ENCODE data around the gene PODXL. TPM values are rescaled to one million over a fixed set of nuclear protein-coding genes. Genes with fewer than 3 reads are reported as not detected.
"Not testable (repeated sequence)": the region's sequence is repeated elsewhere in the genome, so short reads cannot be mapped to it uniquely, and the experiment has no call there.

PODXL gene
- polyA plus RNA-seq, 1 donor = 26.9 TPM

- Histone ChIP-seq H3K27me3 (ENCODE audit: control insufficient read depth, insufficient read depth, low read length) (no peaks in the 10 kb centered on the region), H3K9me3 (ENCODE audit: control insufficient read depth, low read depth, low read length) (no peaks in the 10 kb centered on the region), H3K4me3 (ENCODE audit: low read length) (no peak overlapping the region), H3K27ac (ENCODE audit: low read length) (no peak overlapping the region), H3K36me3 (ENCODE audit: control insufficient read depth, insufficient read depth, low read length) (peaks cover 55% of the 10 kb centered on the region), H3K4me1 (ENCODE audit: control insufficient read depth, insufficient read depth, low read length) (no peaks in the 10 kb centered on the region)
- no CpG with 5 or more reads among the region's 4 CpGs for WGBS (ENCODE audit: insufficient coverage, low lambda C conversion rate)
- DNase-seq = no peak
Observed at GRCh38 chr7:131471250-131472004, 85.0 kb downstream of the PODXL start.

GRCh38 chr7:131467788-131468187 is 88.6 kb downstream of the PODXL start:
- H3K36me3 ChIP-seq (ENCODE audit: control insufficient read depth, insufficient read depth, low read length) = peaks cover 49% of the 10 kb centered on the region
- no peak for DNase-seq
- 86% methylated on average over 1 of the region's 5 CpGs for WGBS (ENCODE audit: insufficient coverage, low lambda C conversion rate)
- no peaks in the 10 kb centered on the region for H3K9me3 ChIP-seq (ENCODE audit: control insufficient read depth, low read depth, low read length)
- H3K27me3 ChIP-seq (ENCODE audit: control insufficient read depth, insufficient read depth, low read length) = no peaks in the 10 kb centered on the region
- no peak overlapping the region for H3K4me3 ChIP-seq (ENCODE audit: low read length)
- no peak overlapping the region for H3K27ac ChIP-seq (ENCODE audit: low read length)
- H3K4me1 ChIP-seq (ENCODE audit: control insufficient read depth, insufficient read depth, low read length) = no peaks in the 10 kb centered on the region

GRCh38 chr7:131466735-131467365 is 89.6 kb downstream of the PODXL start:
- DNase-seq = no peak
- 92% methylated on average over 4 of the region's 12 CpGs for WGBS (ENCODE audit: insufficient coverage, low lambda C conversion rate)
- no peaks in the 10 kb centered on the region for H3K9me3 ChIP-seq (ENCODE audit: control insufficient read depth, low read depth, low read length)
- H3K4me1 ChIP-seq (ENCODE audit: control insufficient read depth, insufficient read depth, low read length) = no peaks in the 10 kb centered on the region
- H3K27ac ChIP-seq (ENCODE audit: low read length) = no peak overlapping the region
- H3K4me3 ChIP-seq (ENCODE audit: low read length) = no peak overlapping the region
- H3K36me3 ChIP-seq (ENCODE audit: control insufficient read depth, insufficient read depth, low read length) = peaks cover 49% of the 10 kb centered on the region
- H3K27me3 ChIP-seq (ENCODE audit: control insufficient read depth, insufficient read depth, low read length) = no peaks in the 10 kb centered on the region

GRCh38 chr7:131462715-131463114 is 93.7 kb downstream of the PODXL start:
- not testable (repeated sequence) for H3K4me1 ChIP-seq (ENCODE audit: control insufficient read depth, insufficient read depth, low read length); H3K4me3 ChIP-seq (ENCODE audit: low read length); H3K27ac ChIP-seq (ENCODE audit: low read length); H3K27me3 ChIP-seq (ENCODE audit: control insufficient read depth, insufficient read depth, low read length); DNase-seq; H3K9me3 ChIP-seq (ENCODE audit: control insufficient read depth, low read depth, low read length)
- H3K36me3 ChIP-seq (ENCODE audit: control insufficient read depth, insufficient read depth, low read length) = peaks cover 29% of the 10 kb centered on the region

GRCh38 chr7:131462059-131462458 is 94.4 kb downstream of the PODXL start:
- H3K27ac ChIP-seq (ENCODE audit: low read length) = no peak overlapping the region
- H3K4me1 ChIP-seq (ENCODE audit: control insufficient read depth, insufficient read depth, low read length) = no peaks in the 10 kb centered on the region
- WGBS (ENCODE audit: insufficient coverage, low lambda C conversion rate) = 100% methylated on average over 2 of the region's 3 CpGs
- H3K36me3 ChIP-seq (ENCODE audit: control insufficient read depth, insufficient read depth, low read length) = peaks cover 23% of the 10 kb centered on the region
- no peak for DNase-seq
- no peaks in the 10 kb centered on the region for H3K9me3 ChIP-seq (ENCODE audit: control insufficient read depth, low read depth, low read length)
- no peak overlapping the region for H3K4me3 ChIP-seq (ENCODE audit: low read length)
- no peaks in the 10 kb centered on the region for H3K27me3 ChIP-seq (ENCODE audit: control insufficient read depth, insufficient read depth, low read length)

GRCh38 chr7:131459256-131459655 is 97.2 kb downstream of the PODXL start:
- no peaks in the 10 kb centered on the region for H3K9me3 ChIP-seq (ENCODE audit: control insufficient read depth, low read depth, low read length)
- H3K27me3 ChIP-seq (ENCODE audit: control insufficient read depth, insufficient read depth, low read length) = no peaks in the 10 kb centered on the region
- H3K4me1 ChIP-seq (ENCODE audit: control insufficient read depth, insufficient read depth, low read length) = no peaks in the 10 kb centered on the region
- peak in 1 of 2 donors; percentile 9 for DNase-seq
- H3K36me3 ChIP-seq (ENCODE audit: control insufficient read depth, insufficient read depth, low read length) = peaks cover 21% of the 10 kb centered on the region
- no peak overlapping the region for H3K4me3 ChIP-seq (ENCODE audit: low read length)
- no peak overlapping the region for H3K27ac ChIP-seq (ENCODE audit: low read length)
- no CpG with 5 or more reads among the region's 1 CpG for WGBS (ENCODE audit: insufficient coverage, low lambda C conversion rate)

GRCh38 chr7:131456338-131456737 is 100.1 kb downstream of the PODXL start:
- no peak for DNase-seq
- Histone ChIP-seq H3K36me3 (ENCODE audit: control insufficient read depth, insufficient read depth, low read length) (peaks cover 9% of the 10 kb centered on the region), H3K9me3 (ENCODE audit: control insufficient read depth, low read depth, low read length) (no peaks in the 10 kb centered on the region), H3K27me3 (ENCODE audit: control insufficient read depth, insufficient read depth, low read length) (no peaks in the 10 kb centered on the region), H3K4me3 (ENCODE audit: low read length) (no peak overlapping the region), H3K4me1 (ENCODE audit: control insufficient read depth, insufficient read depth, low read length) (no peaks in the 10 kb centered on the region), H3K27ac (ENCODE audit: low read length) (no peak overlapping the region)
- WGBS (ENCODE audit: insufficient coverage, low lambda C conversion rate) = no CpG with 5 or more reads among the region's 3 CpGs

- Histone ChIP-seq H3K27me3 (ENCODE audit: control insufficient read depth, insufficient read depth, low read length) (no peaks in the 10 kb centered on the region), H3K4me3 (ENCODE audit: low read length) (no peak overlapping the region), H3K27ac (ENCODE audit: low read length) (no peak overlapping the region), H3K9me3 (ENCODE audit: control insufficient read depth, low read depth, low read length) (no peaks in the 10 kb centered on the region), H3K36me3 (ENCODE audit: control insufficient read depth, insufficient read depth, low read length) (peaks cover 8% of the 10 kb centered on the region), H3K4me1 (ENCODE audit: control insufficient read depth, insufficient read depth, low read length) (no peaks in the 10 kb centered on the region)
- no peak for DNase-seq
- 100% methylated on average over 1 of the region's 7 CpGs for WGBS (ENCODE audit: insufficient coverage, low lambda C conversion rate)
Observed at GRCh38 chr7:131455546-131455945, 100.9 kb downstream of the PODXL start.

GRCh38 chr7:131455001-131455400 is 101.4 kb downstream of the PODXL start:
- Histone ChIP-seq H3K27ac (ENCODE audit: low read length) (no peak overlapping the region), H3K4me1 (ENCODE audit: control insufficient read depth, insufficient read depth, low read length) (no peaks in the 10 kb centered on the region), H3K36me3 (ENCODE audit: control insufficient read depth, insufficient read depth, low read length) (peaks cover 7% of the 10 kb centered on the region), H3K9me3 (ENCODE audit: control insufficient read depth, low read depth, low read length) (no peaks in the 10 kb centered on the region), H3K4me3 (ENCODE audit: low read length) (no peak overlapping the region), H3K27me3 (ENCODE audit: control insufficient read depth, insufficient read depth, low read length) (no peaks in the 10 kb centered on the region)
- 100% methylated on average over 1 of the region's 2 CpGs for WGBS (ENCODE audit: insufficient coverage, low lambda C conversion rate)
- no peak for DNase-seq

GRCh38 chr7:131454498-131454897 is 101.9 kb downstream of the PODXL start:
- Histone ChIP-seq H3K9me3 (ENCODE audit: control insufficient read depth, low read depth, low read length) (no peaks in the 10 kb centered on the region), H3K27me3 (ENCODE audit: control insufficient read depth, insufficient read depth, low read length) (no peaks in the 10 kb centered on the region), H3K4me1 (ENCODE audit: control insufficient read depth, insufficient read depth, low read length) (no peaks in the 10 kb centered on the region), H3K27ac (ENCODE audit: low read length) (no peak overlapping the region), H3K36me3 (ENCODE audit: control insufficient read depth, insufficient read depth, low read length) (peaks cover 10% of the 10 kb centered on the region), H3K4me3 (ENCODE audit: low read length) (no peak overlapping the region)
- WGBS (ENCODE audit: insufficient coverage, low lambda C conversion rate) = no CpG with 5 or more reads among the region's 1 CpG
- DNase-seq = no peak
